ENCODE measurements around the gene TLK2. TPM values are rescaled to one million over a fixed set of nuclear protein-coding genes. Genes with fewer than 3 reads are reported as not detected.

TLK2 gene
- total and polyA plus RNA-seq, 7 donors: 21.1 to 59.3 (median 30.7) TPM

DNA sequence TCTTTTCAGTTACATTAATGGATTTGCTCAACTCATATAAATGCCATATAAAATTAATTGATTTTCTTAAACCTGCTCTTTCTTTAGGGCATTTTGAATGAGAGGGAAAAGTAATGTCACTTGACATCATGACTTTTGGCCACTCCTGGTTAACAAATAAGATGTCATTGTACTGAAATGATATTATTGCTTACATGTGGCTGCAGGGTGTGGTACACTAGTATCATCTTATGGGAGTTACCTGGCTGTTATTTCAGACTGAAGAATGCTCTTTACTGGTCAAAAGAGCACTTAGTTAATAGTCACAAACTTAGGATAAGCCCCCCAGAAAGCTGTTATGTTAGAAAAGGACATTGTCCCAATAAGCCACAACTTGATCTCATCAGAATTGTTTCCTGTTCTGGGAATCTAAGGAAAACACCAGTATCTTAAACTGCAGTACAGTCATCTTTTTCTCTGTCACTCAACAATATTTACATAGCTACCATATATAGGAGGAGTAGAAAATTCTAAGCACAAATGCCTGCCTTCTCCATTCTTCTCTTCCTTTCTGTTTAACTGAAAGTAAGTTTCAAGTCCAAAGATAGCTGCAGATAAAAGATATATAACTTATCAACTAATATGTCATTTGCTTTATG lies 95.0 kb downstream of the TLK2 start:
- H3K27ac ChIP-seq: peak overlapping the region in 2 of 4 donors; percentile 29 to 44
- TF ChIP-seq CTCF (IDR thresholded peaks at IDR 0.05): no peak
- no peak for TF ChIP-seq EP300 (IDR thresholded peaks at IDR 0.05)
- no peak for TF ChIP-seq POLR2A (IDR thresholded peaks at IDR 0.05)
- no peaks in the 10 kb centered on the region for H3K9me3 ChIP-seq
- H3K27me3 ChIP-seq: no peaks in the 10 kb centered on the region
- no peak for DNase-seq
- H3K36me3 ChIP-seq: peaks cover 8 to 56% (median 14%) of the 10 kb centered on the region in 4 donors
- no peaks in the 10 kb centered on the region for H3K4me1 ChIP-seq
- H3K4me3 ChIP-seq: no peak overlapping the region
- intact Hi-C loops (cut with DNase I): no loop called here

- Histone ChIP-seq H3K9me3 (no peaks in the 10 kb centered on the region), H3K27me3 (no peaks in the 10 kb centered on the region), H3K36me3 (peaks cover 8 to 78% (median 17%) of the 10 kb centered on the region in 4 donors), H3K4me1 (no peaks in the 10 kb centered on the region), H3K4me3 (no peak overlapping the region), H3K27ac (no peak overlapping the region)
- WGBS, 2 donors: 87 to 95% methylated on average over 1 of the region's 1 CpG
- intact Hi-C loops (cut with DNase I): no loop called here
- no peak for TF ChIP-seq CTCF (IDR thresholded peaks at IDR 0.05)
- no peak for TF ChIP-seq POLR2A (IDR thresholded peaks at IDR 0.05)
- TF ChIP-seq EP300 (IDR thresholded peaks at IDR 0.05): no peak
- TF ChIP-seq POLR2AphosphoS5 (IDR thresholded peaks at IDR 0.05): no peak
- no peak for DNase-seq
Measured at GRCh38 chr17:62576382-62576781, 97.8 kb downstream of the TLK2 start.

DNA sequence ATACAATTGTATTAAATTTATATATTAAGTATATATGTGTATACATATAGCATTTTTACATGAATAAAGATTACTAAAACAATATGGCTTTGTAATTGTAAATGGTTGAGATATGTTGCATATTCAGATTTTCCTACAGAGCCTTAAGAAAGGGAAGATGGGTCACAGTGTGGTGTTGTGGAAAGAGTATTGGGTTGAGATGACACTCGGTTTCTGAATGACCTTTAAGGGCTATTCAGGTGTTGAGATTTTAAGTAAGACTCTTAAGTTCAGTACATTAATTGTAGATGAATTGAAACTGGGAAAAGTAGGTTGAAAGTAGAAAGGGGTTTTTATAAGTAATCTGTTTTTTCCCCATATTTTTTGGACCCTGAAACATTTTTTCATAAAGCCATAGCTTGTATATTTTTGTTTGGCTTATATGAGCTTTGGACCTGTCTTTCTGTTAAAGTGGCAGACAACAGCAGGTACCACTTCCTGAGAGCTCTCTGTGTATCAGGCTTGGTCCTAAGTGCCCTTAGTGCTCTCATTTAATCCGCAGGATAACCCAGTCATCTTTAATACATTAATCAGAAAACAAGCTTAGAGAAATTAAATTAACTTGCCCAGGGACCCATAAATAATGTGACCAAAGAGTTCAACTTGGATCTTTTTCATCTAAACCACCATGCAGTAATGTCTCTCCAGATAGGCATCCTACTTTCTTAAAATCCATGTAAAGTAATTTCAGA lies 100.3 kb downstream of the TLK2 start:
- no peak for TF ChIP-seq CTCF (IDR thresholded peaks at IDR 0.05)
- TF ChIP-seq EP300 (IDR thresholded peaks at IDR 0.05): no peak
- TF ChIP-seq POLR2AphosphoS5 (IDR thresholded peaks at IDR 0.05): no peak
- TF ChIP-seq POLR2A (IDR thresholded peaks at IDR 0.05): no peak
- H3K27me3 ChIP-seq: no peaks in the 10 kb centered on the region
- no peaks in the 10 kb centered on the region for H3K4me1 ChIP-seq
- no peak overlapping the region for H3K4me3 ChIP-seq
- intact Hi-C loops (cut with DNase I): no loop called here
- 87 to 89% methylated on average over 2 of the region's 2 CpGs for WGBS, 2 donors
- no peak overlapping the region for H3K27ac ChIP-seq
- H3K36me3 ChIP-seq: peaks cover 5 to 87% (median 16%) of the 10 kb centered on the region in 4 donors
- H3K9me3 ChIP-seq: no peaks in the 10 kb centered on the region
- DNase-seq: no peak

DNA sequence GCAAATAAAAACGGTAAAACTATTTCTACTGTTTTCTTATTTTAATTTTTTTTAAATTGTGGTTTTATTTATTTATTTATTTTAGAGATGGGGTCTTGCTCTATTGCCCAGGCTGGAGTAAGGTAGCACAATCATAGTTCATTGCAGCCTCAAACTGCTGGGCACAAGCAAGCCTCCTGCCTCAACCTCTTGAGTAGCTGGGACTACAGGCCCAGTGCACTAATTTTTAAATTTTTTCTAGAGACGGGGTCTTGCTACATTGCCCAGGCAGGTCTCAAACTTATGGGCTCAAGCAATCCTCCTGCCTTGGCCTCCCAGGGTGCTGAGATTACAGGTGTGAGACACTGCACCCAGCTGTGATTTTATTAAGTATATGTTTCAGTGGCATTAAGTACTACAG lies 102.3 kb downstream of the TLK2 start:
- no peaks in the 10 kb centered on the region for H3K9me3 ChIP-seq
- peaks cover 0 to 82% (median 14%) of the 10 kb centered on the region in 4 donors for H3K36me3 ChIP-seq
- no peaks in the 10 kb centered on the region for H3K4me1 ChIP-seq
- no peak overlapping the region for H3K27ac ChIP-seq
- intact Hi-C loops (cut with DNase I): no loop called here
- TF ChIP-seq POLR2A (IDR thresholded peaks at IDR 0.05) (no peak), EP300 (IDR thresholded peaks at IDR 0.05) (no peak), CTCF (IDR thresholded peaks at IDR 0.05) (no peak), POLR2AphosphoS5 (IDR thresholded peaks at IDR 0.05) (no peak)
- no peak overlapping the region for H3K4me3 ChIP-seq
- H3K27me3 ChIP-seq: no peaks in the 10 kb centered on the region
- DNase-seq: no peak
- WGBS, 2 donors: 92 to 97% methylated on average over 2 of the region's 2 CpGs

Measured in sigmoid colon (tissue), 7 donors.